ENCODE measurements around the gene MRPL51.

The MRPL51 gene

GRCh38 chr12:6534695-6534944 lies 41.6 kb upstream of the MRPL51 start:
- H3K4me3 ChIP-seq (ENCODE audit: low read depth, low read length), result peak overlapping the region; percentile 93
- TF ChIP-seq, protein P1, sequence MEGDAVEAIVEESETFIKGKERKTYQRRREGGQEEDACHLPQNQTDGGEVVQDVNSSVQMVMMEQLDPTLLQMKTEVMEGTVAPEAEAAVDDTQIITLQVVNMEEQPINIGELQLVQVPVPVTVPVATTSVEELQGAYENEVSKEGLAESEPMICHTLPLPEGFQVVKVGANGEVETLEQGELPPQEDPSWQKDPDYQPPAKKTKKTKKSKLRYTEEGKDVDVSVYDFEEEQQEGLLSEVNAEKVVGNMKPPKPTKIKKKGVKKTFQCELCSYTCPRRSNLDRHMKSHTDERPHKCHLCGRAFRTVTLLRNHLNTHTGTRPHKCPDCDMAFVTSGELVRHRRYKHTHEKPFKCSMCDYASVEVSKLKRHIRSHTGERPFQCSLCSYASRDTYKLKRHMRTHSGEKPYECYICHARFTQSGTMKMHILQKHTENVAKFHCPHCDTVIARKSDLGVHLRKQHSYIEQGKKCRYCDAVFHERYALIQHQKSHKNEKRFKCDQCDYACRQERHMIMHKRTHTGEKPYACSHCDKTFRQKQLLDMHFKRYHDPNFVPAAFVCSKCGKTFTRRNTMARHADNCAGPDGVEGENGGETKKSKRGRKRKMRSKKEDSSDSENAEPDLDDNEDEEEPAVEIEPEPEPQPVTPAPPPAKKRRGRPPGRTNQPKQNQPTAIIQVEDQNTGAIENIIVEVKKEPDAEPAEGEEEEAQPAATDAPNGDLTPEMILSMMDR (IDR thresholded peaks at IDR 0.05; ENCODE audit: borderline replicate concordance, insufficient read depth, low read depth, low read length), result no peak

DNA sequence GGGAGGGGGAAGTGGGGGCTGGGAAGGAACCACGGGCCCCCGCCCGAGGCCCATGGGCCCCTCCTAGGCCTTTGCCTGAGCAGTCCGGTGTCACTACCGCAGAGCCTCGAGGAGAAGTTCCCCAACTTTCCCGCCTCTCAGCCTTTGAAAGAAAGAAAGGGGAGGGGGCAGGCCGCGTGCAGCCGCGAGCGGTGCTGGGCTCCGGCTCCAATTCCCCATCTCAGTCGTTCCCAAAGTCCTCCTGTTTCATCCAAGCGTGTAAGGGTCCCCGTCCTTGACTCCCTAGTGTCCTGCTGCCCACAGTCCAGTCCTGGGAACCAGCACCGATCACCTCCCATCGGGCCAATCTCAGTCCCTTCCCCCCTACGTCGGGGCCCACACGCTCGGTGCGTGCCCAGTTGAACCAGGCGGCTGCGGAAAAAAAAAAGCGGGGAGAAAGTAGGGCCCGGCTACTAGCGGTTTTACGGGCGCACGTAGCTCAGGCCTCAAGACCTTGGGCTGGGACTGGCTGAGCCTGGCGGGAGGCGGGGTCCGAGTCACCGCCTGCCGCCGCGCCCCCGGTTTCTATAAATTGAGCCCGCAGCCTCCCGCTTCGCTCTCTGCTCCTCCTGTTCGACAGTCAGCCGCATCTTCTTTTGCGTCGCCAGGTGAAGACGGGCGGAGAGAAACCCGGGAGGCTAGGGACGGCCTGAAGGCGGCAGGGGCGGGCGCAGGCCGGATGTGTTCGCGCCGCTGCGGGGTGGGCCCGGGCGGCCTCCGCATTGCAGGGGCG lies 41.0 kb upstream of the MRPL51 start, which contains the start of gene GAPDH:
Gene GAPDH, plus strand, starts transcription at position 595 of the 772 bp plus-strand sequence. CDS start 316 bp downstream, outside the sequence.
- H3K4me3 ChIP-seq (ENCODE audit: low read depth, low read length), result peak within 1 kb of the TSS; percentile 93
- TF ChIP-seq, protein P1 (IDR thresholded peaks at IDR 0.05; ENCODE audit: borderline replicate concordance, insufficient read depth, low read depth, low read length), result no peak

DNA sequence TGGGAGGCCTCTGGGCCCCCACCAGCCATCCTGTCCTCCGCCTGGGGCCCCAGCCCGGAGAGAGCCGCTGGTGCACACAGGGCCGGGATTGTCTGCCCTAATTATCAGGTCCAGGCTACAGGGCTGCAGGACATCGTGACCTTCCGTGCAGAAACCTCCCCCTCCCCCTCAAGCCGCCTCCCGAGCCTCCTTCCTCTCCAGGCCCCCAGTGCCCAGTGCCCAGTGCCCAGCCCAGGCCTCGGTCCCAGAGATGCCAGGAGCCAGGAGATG lies 40.5 kb upstream of the MRPL51 start:
- TF ChIP-seq, protein P1 (IDR thresholded peaks at IDR 0.05; ENCODE audit: borderline replicate concordance, insufficient read depth, low read depth, low read length), result no peak

DNA sequence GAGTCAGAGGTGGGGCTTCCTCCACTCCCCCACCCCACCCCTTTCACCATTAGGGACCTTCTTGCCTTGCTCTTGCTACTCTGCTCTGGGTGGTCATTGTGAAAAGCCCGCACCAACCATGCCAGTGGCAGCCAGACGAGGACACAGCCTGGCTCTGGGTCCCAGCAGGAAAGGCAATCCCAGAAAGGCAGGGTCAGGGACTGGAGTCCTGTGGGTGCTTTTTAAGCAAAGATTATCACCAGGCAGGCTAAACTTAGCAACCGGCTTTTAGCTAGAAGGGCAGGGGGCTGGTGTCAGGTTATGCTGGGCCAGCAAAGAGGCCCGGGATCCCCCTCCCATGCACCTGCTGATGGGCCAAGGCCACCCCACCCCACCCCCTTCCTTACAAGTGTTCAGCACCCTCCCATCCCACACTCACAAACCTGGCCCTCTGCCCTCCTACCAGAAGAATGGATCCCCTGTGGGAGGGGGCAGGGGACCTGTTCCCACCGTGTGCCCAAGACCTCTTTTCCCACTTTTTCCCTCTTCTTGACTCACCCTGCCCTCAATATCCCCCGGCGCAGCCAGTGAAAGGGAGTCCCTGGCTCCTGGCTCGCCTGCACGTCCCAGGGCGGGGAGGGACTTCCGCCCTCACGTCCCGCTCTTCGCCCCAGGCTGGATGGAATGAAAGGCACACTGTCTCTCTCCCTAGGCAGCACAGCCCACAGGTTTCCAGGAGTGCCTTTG lies 40.0 kb upstream of the MRPL51 start:
- H3K4me3 ChIP-seq (ENCODE audit: low read depth, low read length), result peak overlapping the region; percentile 93
- TF ChIP-seq, protein P1 (IDR thresholded peaks at IDR 0.05; ENCODE audit: borderline replicate concordance, insufficient read depth, low read depth, low read length), result no peak

More for the DNA sequence above, 40.5 kb upstream of the MRPL51 start:
- peak overlapping the region; percentile 93 for H3K4me3 ChIP-seq (ENCODE audit: low read depth, low read length)

DNA sequence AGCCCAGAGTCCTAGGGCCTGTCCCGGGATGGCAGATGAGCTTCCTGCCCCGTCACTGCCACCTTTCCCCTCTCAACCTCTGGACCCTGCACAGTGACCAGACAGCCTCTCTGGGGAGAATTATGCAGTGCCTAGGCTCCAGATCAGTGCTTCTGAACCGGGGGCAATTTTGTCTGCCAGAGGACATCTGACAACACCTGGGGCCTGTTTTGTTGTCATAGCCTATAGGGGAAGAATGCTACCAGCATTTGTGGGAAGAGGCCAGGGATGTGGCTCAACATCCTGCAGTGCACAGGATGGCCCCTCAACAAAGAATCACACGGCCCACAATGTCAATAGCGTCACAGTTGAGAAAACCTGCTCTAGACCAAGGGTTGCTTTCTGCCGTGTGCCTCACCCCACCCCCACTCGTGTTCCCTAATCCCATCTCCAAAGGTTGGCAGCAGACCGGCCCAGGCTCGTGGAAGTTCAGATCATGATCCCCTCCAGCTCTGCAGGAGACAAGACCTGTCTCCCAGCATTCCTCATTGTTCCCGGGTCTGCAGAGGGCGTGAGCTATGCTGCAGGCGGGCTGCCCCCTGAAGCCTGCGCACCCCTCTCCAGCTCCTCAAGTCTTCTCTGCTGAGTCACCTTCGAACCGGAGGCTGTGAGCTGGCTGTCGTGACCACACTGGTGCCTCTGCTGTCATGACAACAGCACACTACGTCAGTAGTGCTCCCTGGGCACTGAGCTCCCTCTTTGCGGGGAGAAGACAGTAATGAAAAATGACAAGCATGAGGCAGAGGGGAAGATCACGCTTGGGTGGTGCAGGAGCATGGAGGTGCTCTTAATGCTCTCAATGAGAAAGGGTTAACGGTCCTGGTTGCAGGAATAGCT lies 39.2 kb upstream of the MRPL51 start:
- TF ChIP-seq, protein P1 (IDR thresholded peaks at IDR 0.05; ENCODE audit: borderline replicate concordance, insufficient read depth, low read depth, low read length), result no peak
- peak overlapping the region; percentile 93 for H3K4me3 ChIP-seq (ENCODE audit: low read depth, low read length)

GRCh38 chr12:6530576-6531260 lies 37.7 kb upstream of the MRPL51 start:
- no peak overlapping the region for H3K4me3 ChIP-seq (ENCODE audit: low read depth, low read length)
- TF ChIP-seq, protein P1 (IDR thresholded peaks at IDR 0.05; ENCODE audit: borderline replicate concordance, insufficient read depth, low read depth, low read length), result no peak
